LoVo (cell line): ENCODE results near the gene NXPH1.
A peak's percentile ranks its signal among the peaks of the same experiment; 100 is the strongest.

Source experiments
- DNase-seq: peaks from one replicate; pipeline ENCODE4 v3.0.0-alpha.2; 2016; ENCODE audit warnings: low spot score

Gene NXPH1

GRCh38 chr7:8433477-8434289 is at the start of gene NXPH1:
Gene NXPH1 (plus strand): TSS chr7:8433609.
- no peak for DNase-seq

- no peak for DNase-seq
These were observed 48.5 kb upstream of the NXPH1 start for GRCh38 chr7:8384901-8385300.

- no peak for DNase-seq
These were observed 46.4 kb upstream of the NXPH1 start for GRCh38 chr7:8386926-8387550.

GRCh38 chr7:8387551-8388256 is 45.7 kb upstream of the NXPH1 start:
- no peak for DNase-seq

- no peak for DNase-seq
These were observed 45.2 kb upstream of the NXPH1 start for GRCh38 chr7:8388257-8388625.

GRCh38 chr7:8389593-8390261 is 43.7 kb upstream of the NXPH1 start:
- DNase-seq = peak; percentile 35

- no peak for DNase-seq
These were observed 43.2 kb upstream of the NXPH1 start for GRCh38 chr7:8390262-8390626.

- DNase-seq = no peak
These were observed 41.9 kb upstream of the NXPH1 start for GRCh38 chr7:8391353-8392062.

- DNase-seq = no peak
These were observed 37.1 kb upstream of the NXPH1 start for GRCh38 chr7:8396294-8396693.

- DNase-seq = no peak
These were observed 24.5 kb upstream of the NXPH1 start for GRCh38 chr7:8408871-8409270.

GRCh38 chr7:8411103-8411502 is 22.3 kb upstream of the NXPH1 start:
- no peak for DNase-seq

GRCh38 chr7:8413600-8413999 is 19.8 kb upstream of the NXPH1 start:
- DNase-seq = no peak

- DNase-seq = peak; percentile 83
These were observed 14.7 kb upstream of the NXPH1 start for GRCh38 chr7:8418629-8419245.

GRCh38 chr7:8422177-8422576 is 11.2 kb upstream of the NXPH1 start:
- DNase-seq = no peak

GRCh38 chr7:8423057-8423456 is 10.4 kb upstream of the NXPH1 start:
- DNase-seq = no peak

GRCh38 chr7:8425223-8425622 is 8.2 kb upstream of the NXPH1 start:
- no peak for DNase-seq

GRCh38 chr7:8430643-8431042 is 2.8 kb upstream of the NXPH1 start:
- DNase-seq = no peak

- DNase-seq = no peak
These were observed 1.0 kb downstream of the NXPH1 start for GRCh38 chr7:8434290-8435002.

- no peak for DNase-seq
These were observed 1.7 kb downstream of the NXPH1 start for GRCh38 chr7:8435095-8435494.

GRCh38 chr7:8435590-8436545 is 2.5 kb downstream of the NXPH1 start:
- no peak for DNase-seq
